ENCODE data around the gene XRCC3.

- no peak for TF ChIP-seq HNF4G (IDR thresholded peaks at IDR 0.05)
- TF ChIP-seq, protein P1, sequence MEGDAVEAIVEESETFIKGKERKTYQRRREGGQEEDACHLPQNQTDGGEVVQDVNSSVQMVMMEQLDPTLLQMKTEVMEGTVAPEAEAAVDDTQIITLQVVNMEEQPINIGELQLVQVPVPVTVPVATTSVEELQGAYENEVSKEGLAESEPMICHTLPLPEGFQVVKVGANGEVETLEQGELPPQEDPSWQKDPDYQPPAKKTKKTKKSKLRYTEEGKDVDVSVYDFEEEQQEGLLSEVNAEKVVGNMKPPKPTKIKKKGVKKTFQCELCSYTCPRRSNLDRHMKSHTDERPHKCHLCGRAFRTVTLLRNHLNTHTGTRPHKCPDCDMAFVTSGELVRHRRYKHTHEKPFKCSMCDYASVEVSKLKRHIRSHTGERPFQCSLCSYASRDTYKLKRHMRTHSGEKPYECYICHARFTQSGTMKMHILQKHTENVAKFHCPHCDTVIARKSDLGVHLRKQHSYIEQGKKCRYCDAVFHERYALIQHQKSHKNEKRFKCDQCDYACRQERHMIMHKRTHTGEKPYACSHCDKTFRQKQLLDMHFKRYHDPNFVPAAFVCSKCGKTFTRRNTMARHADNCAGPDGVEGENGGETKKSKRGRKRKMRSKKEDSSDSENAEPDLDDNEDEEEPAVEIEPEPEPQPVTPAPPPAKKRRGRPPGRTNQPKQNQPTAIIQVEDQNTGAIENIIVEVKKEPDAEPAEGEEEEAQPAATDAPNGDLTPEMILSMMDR (IDR thresholded peaks at IDR 0.05; ENCODE audit: low read depth, low read length, missing input control), result no peak
- TF ChIP-seq REST (IDR thresholded peaks at IDR 0.05), result no peak
- no peak for TF ChIP-seq YY1 (IDR thresholded peaks at IDR 0.05)
- no peak for TF ChIP-seq JUND (IDR thresholded peaks at IDR 0.05)
- no peak for TF ChIP-seq GABPA (IDR thresholded peaks at IDR 0.05 in 1 of 2, conservative IDR thresholded peaks at IDR 0.05 in 1 of 2)
- TF ChIP-seq MAX (IDR thresholded peaks at IDR 0.05), result no peak
- TF ChIP-seq, protein P2, sequence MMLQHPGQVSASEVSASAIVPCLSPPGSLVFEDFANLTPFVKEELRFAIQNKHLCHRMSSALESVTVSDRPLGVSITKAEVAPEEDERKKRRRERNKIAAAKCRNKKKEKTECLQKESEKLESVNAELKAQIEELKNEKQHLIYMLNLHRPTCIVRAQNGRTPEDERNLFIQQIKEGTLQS (IDR thresholded peaks at IDR 0.05), result no peak
- no peak for TF ChIP-seq TAF1 (conservative IDR thresholded peaks at IDR 0.05)
- TF ChIP-seq RAD21 (IDR thresholded peaks at IDR 0.05), result no peak
- no peak for TF ChIP-seq SP1 (IDR thresholded peaks at IDR 0.05)
- TF ChIP-seq FOXA1 (IDR thresholded peaks at IDR 0.05), result no peak
Measured at GRCh38 chr14:103684871-103685270, 30.4 kb downstream of the XRCC3 start.

Measured in liver (tissue), 3 donors.